8988T (cell line): ENCODE results near the gene LGR4.
"Not testable (repeated sequence)": the region's sequence is repeated elsewhere in the genome, so short reads cannot be mapped to it uniquely, and the experiment has no call there.

Experiments
- DNase-seq: peaks from one replicate; pipeline ENCODE4 v3.0.0; 2011

LGR4 gene

GRCh38 chr11:27472398-27473016 is at the start of gene LGR4:
TSS of gene LGR4 (minus strand) at chr11:27472790. CDS start at chr11:27472302, 488 bp downstream.
- DNase-seq, result peak; percentile 82

- DNase-seq, result no peak
Measured at GRCh38 chr11:27520226-27520625, 47.6 kb upstream of the LGR4 start.

- no peak for DNase-seq
Measured at GRCh38 chr11:27518518-27518917, 45.9 kb upstream of the LGR4 start.

- not testable (repeated sequence) for DNase-seq
Measured at GRCh38 chr11:27517490-27517889, 44.9 kb upstream of the LGR4 start.

- DNase-seq, result no peak
Measured at GRCh38 chr11:27514558-27514957, 42.0 kb upstream of the LGR4 start.

- DNase-seq, result no peak
Measured at GRCh38 chr11:27514076-27514475, 41.5 kb upstream of the LGR4 start.

- DNase-seq, result no peak
Measured at GRCh38 chr11:27513389-27513788, 40.8 kb upstream of the LGR4 start.

GRCh38 chr11:27512238-27512637 is 39.6 kb upstream of the LGR4 start:
- DNase-seq, result no peak

GRCh38 chr11:27509908-27510307 is 37.3 kb upstream of the LGR4 start:
- DNase-seq, result no peak

GRCh38 chr11:27507557-27508322 is 35.1 kb upstream of the LGR4 start:
- DNase-seq, result no peak

- DNase-seq, result peak; percentile 78
Measured at GRCh38 chr11:27506200-27507182, 33.9 kb upstream of the LGR4 start, which contains the start of gene LIN7C. TSS of gene LIN7C (minus strand) at chr11:27506769. CDS start at chr11:27506752, 17 bp downstream.

GRCh38 chr11:27505781-27506180 is 33.2 kb upstream of the LGR4 start:
- no peak for DNase-seq

GRCh38 chr11:27504205-27504604 is 31.6 kb upstream of the LGR4 start:
- no peak for DNase-seq

GRCh38 chr11:27501100-27501499 is 28.5 kb upstream of the LGR4 start:
- DNase-seq, result no peak

GRCh38 chr11:27497911-27498310 is 25.3 kb upstream of the LGR4 start:
- DNase-seq, result no peak

- no peak for DNase-seq
Measured at GRCh38 chr11:27497284-27497866, 24.8 kb upstream of the LGR4 start.

- DNase-seq, result no peak
Measured at GRCh38 chr11:27496461-27496860, 23.9 kb upstream of the LGR4 start.

- no peak for DNase-seq
Measured at GRCh38 chr11:27495710-27496300, 23.2 kb upstream of the LGR4 start.

GRCh38 chr11:27489092-27489491 is 16.5 kb upstream of the LGR4 start:
- no peak for DNase-seq

GRCh38 chr11:27487706-27488105 is 15.1 kb upstream of the LGR4 start:
- no peak for DNase-seq

- no peak for DNase-seq
Measured at GRCh38 chr11:27485930-27486773, 13.6 kb upstream of the LGR4 start.
